Measurements from ENCODE around the gene ETFDH.
"Not testable (repeated sequence)": the region's sequence is repeated elsewhere in the genome, so short reads cannot be mapped to it uniquely, and the experiment has no call there.

Gene ETFDH

GRCh38 chr4:158704274-158704673, 32.2 kb downstream of the ETFDH start (continued):
- TF ChIP-seq REST (tag by site-specific recombination; IDR thresholded peaks at IDR 0.05) (no peak), ZNF211 (tag by site-specific recombination; IDR thresholded peaks at IDR 0.05; ENCODE audit: low read depth) (no peak), ZNF335 (tag by site-specific recombination; conservative IDR thresholded peaks at IDR 0.05) (no peak), WT1 (tag by site-specific recombination; IDR thresholded peaks at IDR 0.05) (no peak), ZNF544 (tag by site-specific recombination; IDR thresholded peaks at IDR 0.05) (no peak), ZNF529 (tag by site-specific recombination; IDR thresholded peaks at IDR 0.05; ENCODE audit: insufficient replicate concordance) (no peak), YY1 (tag by site-specific recombination; IDR thresholded peaks at IDR 0.05) (no peak), KLF16 (tag by site-specific recombination; IDR thresholded peaks at IDR 0.05) (no peak), ZNF664 (tag by site-specific recombination; IDR thresholded peaks at IDR 0.05) (no peak), TRIM28 (IDR thresholded peaks at IDR 0.05; ENCODE audit: borderline replicate concordance, low read length) (no peak), ZNF571 (tag by site-specific recombination; IDR thresholded peaks at IDR 0.05) (no peak), ZNF221 (tag by site-specific recombination; IDR thresholded peaks at IDR 0.05; ENCODE audit: borderline replicate concordance) (no peak)

GRCh38 chr4:158710814-158711213, 38.7 kb downstream of the ETFDH start:
- Histone ChIP-seq H3K27ac (ENCODE audit: extremely low read depth, low read depth, low read length) (no peak overlapping the region), H3K9me3 (ENCODE audit: control insufficient read depth, insufficient read depth, low read depth, low read length) (no peaks in the 10 kb centered on the region), H3K36me3 (ENCODE audit: control insufficient read depth in 2 of 2, insufficient read depth in 1 of 2, low read length in 2 of 2) (peaks cover 28 to 93% of the 10 kb centered on the region in 2 experiments), H3K4me1 (ENCODE audit: control insufficient read depth, insufficient read depth, low read length) (no peaks in the 10 kb centered on the region), H3K4me3 (ENCODE audit: low read depth, low read length) (no peak overlapping the region)
- CTCF ChIA-PET: interaction anchor here (0.5 to 1.1 kb wide), 2 partner anchors 42 to 490 kb away, joined by 3 to 4 read pairs; no protein-coding TSS in a partner anchor
- POLR2A ChIA-PET: interaction anchor here (0.5 kb wide), 1 partner anchor 13 kb away, joined by 4 read pairs; no protein-coding TSS in a partner anchor
- TF ChIP-seq ZNF654 (tag by site-specific recombination; IDR thresholded peaks at IDR 0.05; ENCODE audit: low read depth) (peak; percentile 31), REST (tag by site-specific recombination; IDR thresholded peaks at IDR 0.05) (no peak)

GRCh38 chr4:158712622-158713021, 40.5 kb downstream of the ETFDH start:
- H3K4me3 ChIP-seq (ENCODE audit: low read depth, low read length); H3K9me3 ChIP-seq (ENCODE audit: control insufficient read depth, insufficient read depth, low read depth, low read length); H3K27ac ChIP-seq (ENCODE audit: extremely low read depth, low read depth, low read length); POLR2A ChIA-PET; CTCF ChIA-PET; H3K4me1 ChIP-seq (ENCODE audit: control insufficient read depth, insufficient read depth, low read length): not testable (repeated sequence)
- peaks cover 37 to 91% of the 10 kb centered on the region in 2 experiments for H3K36me3 ChIP-seq (ENCODE audit: control insufficient read depth in 2 of 2, insufficient read depth in 1 of 2, low read length in 2 of 2)

GRCh38 chr4:158714937-158715336, 42.8 kb downstream of the ETFDH start:
- Histone ChIP-seq H3K36me3 (ENCODE audit: control insufficient read depth in 2 of 2, insufficient read depth in 1 of 2, low read length in 2 of 2) (peaks cover 37 to 93% of the 10 kb centered on the region in 2 experiments), H3K9me3 (ENCODE audit: control insufficient read depth, insufficient read depth, low read depth, low read length) (no peaks in the 10 kb centered on the region), H3K4me1 (ENCODE audit: control insufficient read depth, insufficient read depth, low read length) (no peaks in the 10 kb centered on the region), H3K27ac (ENCODE audit: extremely low read depth, low read depth, low read length) (no peak overlapping the region), H3K4me3 (ENCODE audit: low read depth, low read length) (no peak overlapping the region)
- ChIA-PET CTCF (no interaction called here), POLR2A (no interaction called here)
- TF ChIP-seq ZNF221 (tag by site-specific recombination; IDR thresholded peaks at IDR 0.05; ENCODE audit: borderline replicate concordance) (no peak), ZBTB26 (tag by site-specific recombination; optimal IDR thresholded peaks at IDR 0.05) (no peak), ZXDB (tag by site-specific recombination; IDR thresholded peaks at IDR 0.05) (no peak), ZNF121 (tag by site-specific recombination; IDR thresholded peaks at IDR 0.05) (no peak), ZSCAN16 (tag by site-specific recombination; IDR thresholded peaks at IDR 0.05) (no peak), REPIN1 (tag by site-specific recombination; IDR thresholded peaks at IDR 0.05; ENCODE audit: low read depth) (no peak), ZNF623 (tag by site-specific recombination; IDR thresholded peaks at IDR 0.05) (no peak), PBX3 (CRISPR knock-in tag; IDR thresholded peaks at IDR 0.05) (no peak)
